ENCODE data around the gene CD58.

DNA sequence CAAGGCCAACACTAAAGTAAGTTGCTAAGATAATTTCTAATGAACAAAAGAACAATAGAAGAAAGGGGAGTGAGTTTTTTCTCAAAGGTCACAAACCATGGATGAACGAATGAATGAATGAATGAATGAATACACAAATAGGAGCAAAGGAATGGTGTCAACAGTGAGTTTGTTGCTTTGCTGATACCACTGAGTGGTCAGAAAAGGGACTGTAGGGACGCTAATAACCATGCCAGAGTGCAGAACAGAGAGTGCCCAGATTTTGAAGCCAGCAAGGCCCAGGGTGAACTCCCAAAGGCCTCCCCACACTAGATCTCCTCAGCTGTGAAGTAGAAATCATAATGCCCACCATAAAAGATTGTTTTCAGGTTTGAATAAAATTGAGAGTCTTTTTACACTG, 15.9 kb downstream of the CD58 start:
- TF ChIP-seq, protein P1, sequence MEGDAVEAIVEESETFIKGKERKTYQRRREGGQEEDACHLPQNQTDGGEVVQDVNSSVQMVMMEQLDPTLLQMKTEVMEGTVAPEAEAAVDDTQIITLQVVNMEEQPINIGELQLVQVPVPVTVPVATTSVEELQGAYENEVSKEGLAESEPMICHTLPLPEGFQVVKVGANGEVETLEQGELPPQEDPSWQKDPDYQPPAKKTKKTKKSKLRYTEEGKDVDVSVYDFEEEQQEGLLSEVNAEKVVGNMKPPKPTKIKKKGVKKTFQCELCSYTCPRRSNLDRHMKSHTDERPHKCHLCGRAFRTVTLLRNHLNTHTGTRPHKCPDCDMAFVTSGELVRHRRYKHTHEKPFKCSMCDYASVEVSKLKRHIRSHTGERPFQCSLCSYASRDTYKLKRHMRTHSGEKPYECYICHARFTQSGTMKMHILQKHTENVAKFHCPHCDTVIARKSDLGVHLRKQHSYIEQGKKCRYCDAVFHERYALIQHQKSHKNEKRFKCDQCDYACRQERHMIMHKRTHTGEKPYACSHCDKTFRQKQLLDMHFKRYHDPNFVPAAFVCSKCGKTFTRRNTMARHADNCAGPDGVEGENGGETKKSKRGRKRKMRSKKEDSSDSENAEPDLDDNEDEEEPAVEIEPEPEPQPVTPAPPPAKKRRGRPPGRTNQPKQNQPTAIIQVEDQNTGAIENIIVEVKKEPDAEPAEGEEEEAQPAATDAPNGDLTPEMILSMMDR (IDR thresholded peaks at IDR 0.05) = no peak
- TF ChIP-seq POLR2A (IDR thresholded peaks at IDR 0.05) = no peak
